Memory B cell (primary cell): Measurements from ENCODE around the gene TBC1D8.

ENCODE experiments used
- ATAC-seq: fragments of 150-1000 bp; cut with Tn5 transposase; 2 replicates; pipeline ENCODE4 v1.10.0; 2021; ENCODE audit warnings: low read depth, mild to moderate bottlenecking, moderate library complexity
- DNase-seq, 2 donors: peaks; one replicate each; pipeline ENCODE4 v3.0.0; 2022; ENCODE audit warnings: low spot score in 2 of 2
- H3K27ac Mint-ChIP-seq: one replicate; pipeline ENCODE4 v1.8.0; 2022; ENCODE audit warnings: mild to moderate bottlenecking, moderate library complexity, mixed read lengths
- H3K27me3 Mint-ChIP-seq: one replicate; pipeline ENCODE4 v1.8.0; 2022; ENCODE audit warnings: mixed read lengths
- H3K36me3 Mint-ChIP-seq: one replicate; pipeline ENCODE4 v1.8.0; 2022; ENCODE audit warnings: mild to moderate bottlenecking, mixed read lengths
- H3K4me1 Mint-ChIP-seq: one replicate; pipeline ENCODE4 v1.8.0; 2022; ENCODE audit warnings: mixed read lengths
- H3K4me3 Mint-ChIP-seq: one replicate; pipeline ENCODE4 v1.8.0; 2022; ENCODE audit warnings: mild to moderate bottlenecking, moderate library complexity, mixed read lengths
- H3K9me3 Mint-ChIP-seq: one replicate; pipeline ENCODE4 v1.8.0; 2022; ENCODE audit warnings: mixed read lengths

The TBC1D8 gene

DNA sequence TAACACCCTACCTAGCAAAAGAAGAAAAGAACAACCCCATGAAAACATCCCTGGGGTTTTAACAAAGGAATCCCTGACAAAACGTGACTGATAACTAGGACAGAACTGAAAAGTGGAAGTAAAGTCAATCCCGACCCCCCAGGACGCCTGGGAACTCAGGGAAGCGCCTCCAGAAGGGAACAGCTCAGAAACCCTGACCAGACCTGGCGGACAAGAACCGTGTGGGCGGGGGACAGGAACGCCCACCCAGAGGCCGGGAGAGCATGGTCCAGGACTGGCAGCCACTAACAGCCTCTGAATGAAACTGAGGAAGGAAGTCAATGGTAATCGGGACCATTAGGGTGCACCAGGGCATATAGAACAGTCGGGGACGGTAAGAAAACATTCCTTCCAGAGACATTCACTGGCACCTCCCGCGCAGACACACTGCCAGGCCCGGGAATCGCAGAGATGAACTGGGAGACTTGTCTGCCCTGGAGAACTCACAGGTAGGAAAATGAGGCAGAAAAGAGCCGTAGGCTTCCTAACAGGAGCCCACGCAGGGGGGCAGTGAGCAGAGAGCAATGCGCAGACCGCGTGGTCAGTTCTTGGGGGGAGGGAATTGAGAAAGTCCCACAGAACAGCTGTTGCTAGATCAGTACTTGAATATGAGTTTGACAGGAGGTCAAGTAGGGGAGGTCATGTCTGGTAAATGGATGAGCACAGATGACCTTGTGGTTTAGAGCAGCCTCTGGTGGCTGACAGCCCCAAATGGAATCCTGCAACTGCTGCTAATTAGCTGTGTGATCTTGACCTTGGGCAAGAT lies 1.3 kb upstream of the TBC1D8 start:
- Mint-ChIP-seq H3K27me3 (peaks cover 2% of the 10 kb centered on the region), H3K4me1 (peaks cover 17% of the 10 kb centered on the region), H3K27ac (no peak overlapping the region), H3K9me3 (no peaks in the 10 kb centered on the region), H3K4me3 (peak overlapping the region; percentile 88), H3K36me3 (no peaks in the 10 kb centered on the region)
- DNase-seq = peak; percentile 16 to 17
- ATAC-seq = peak; percentile 58

DNA sequence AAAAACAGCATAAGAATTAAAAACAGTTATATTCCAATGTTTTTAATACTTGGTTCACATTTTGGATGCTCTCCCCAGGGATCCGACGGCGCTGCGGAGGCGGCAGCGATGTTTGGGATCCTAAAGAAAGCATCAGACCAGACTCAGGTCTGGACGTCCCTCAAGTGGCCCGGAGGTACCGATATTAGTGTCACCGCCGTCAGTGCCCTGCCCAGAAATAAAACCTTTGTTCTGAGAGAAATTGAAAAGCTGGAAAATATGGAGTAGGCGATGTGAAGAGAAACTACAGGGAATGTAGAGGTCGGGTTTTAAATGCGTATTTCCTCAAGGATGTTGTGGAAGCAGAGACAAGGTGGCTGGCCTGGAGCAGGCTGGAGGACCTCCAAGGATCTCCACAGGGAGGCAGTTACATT lies 683 bp upstream of the TBC1D8 start:
- Mint-ChIP-seq H3K36me3 (no peaks in the 10 kb centered on the region), H3K4me1 (peaks cover 17% of the 10 kb centered on the region), H3K27me3 (peaks cover 2% of the 10 kb centered on the region), H3K9me3 (no peaks in the 10 kb centered on the region), H3K4me3 (peak overlapping the region; percentile 88), H3K27ac (no peak overlapping the region)
- ATAC-seq = no peak
- DNase-seq = no peak

DNA sequence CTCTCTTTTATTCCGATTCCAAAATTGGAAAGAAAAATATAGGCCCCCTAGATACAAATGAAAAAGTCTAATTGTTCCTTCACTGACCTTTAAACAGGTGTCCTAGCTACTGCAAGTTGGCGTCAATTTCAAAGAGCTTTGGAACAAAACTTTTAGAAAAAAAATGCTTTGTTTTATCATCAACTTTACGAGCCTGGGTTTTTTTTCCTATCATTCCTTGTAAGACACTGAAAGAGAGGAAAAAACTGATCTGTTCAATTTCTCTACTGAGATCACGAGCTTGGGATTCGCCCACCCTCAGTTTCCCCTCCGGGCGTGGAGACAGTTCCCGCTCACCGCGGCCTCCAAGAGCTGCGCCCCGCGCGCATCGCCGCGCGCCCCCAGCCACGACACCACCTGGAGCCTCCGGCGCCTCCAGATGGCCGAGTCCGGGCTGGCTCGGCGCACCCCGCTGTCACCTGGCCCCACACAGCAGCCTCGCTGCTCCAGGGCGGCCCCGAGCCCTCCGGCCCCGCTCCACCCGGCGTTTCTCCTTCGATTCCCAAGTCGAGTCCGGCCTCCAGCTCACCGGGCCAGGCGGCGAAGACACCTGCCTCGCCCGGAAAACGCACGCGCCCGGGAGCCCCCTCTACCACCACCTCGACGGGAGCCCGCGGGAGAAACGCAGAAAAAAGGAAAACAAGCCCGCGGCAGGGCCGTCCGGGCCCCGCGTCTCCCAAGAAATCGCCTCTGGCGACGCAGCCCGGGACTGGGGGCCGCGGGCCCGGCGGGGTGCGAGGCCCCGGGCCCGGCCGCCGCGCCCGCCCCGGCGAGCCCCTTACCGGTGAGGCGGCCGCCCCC lies 656 bp downstream of the TBC1D8 start:
- Mint-ChIP-seq H3K36me3 (no peaks in the 10 kb centered on the region), H3K9me3 (no peaks in the 10 kb centered on the region), H3K4me3 (peak overlapping the region; percentile 81), H3K4me1 (peaks cover 17% of the 10 kb centered on the region), H3K27ac (no peak overlapping the region), H3K27me3 (peaks cover 2% of the 10 kb centered on the region)
- ATAC-seq (peak; percentile 43), DNase-seq (peak; percentile 7 to 25)

DNA sequence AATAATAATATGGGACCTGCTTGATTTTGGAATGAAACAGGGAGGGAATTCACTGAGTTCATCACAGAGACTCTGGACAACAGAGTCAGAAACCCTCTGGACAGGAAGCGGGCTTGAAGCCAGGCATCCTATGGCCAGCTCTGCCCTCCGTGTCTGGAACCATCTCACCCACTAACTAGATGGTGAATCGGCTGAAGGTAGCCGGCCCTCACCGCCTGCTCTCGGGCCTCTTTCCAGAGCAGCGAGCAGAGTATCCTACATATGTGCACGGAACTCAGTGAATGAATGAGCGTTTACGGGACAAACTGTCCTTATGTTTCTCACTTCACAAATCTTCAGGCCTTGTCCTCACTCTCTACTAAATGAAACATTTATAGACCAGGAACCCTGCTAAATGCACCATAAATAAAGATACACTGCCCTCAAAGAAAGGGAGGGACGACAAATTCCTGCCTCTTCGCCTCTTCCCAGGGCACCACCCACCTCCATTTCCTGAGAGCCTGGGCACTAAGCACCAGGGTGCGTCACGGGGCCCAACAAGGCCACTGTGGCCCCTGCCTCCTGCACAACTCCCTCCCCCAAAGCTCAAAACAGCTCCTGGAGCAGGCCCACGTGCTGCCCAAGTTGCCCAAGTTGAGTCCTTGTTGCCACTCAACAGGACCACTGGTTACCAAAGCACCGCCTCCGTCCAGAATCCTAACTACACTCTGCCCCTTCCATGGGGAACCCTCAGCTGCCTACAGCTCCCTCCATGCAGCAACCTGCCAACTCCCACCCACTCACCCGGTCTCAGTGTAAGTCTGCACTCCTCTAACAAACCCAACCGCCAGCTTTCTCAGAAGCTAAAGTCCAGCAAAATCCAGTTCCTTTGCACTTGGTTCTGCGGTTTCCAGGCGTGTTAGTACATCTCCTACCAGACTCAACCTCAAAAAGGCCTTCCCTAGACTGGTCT lies 1.7 kb downstream of the TBC1D8 start:
- Mint-ChIP-seq H3K4me1 (peaks cover 17% of the 10 kb centered on the region), H3K36me3 (no peaks in the 10 kb centered on the region), H3K27me3 (peaks cover 4% of the 10 kb centered on the region), H3K4me3 (peak overlapping the region; percentile 11), H3K27ac (no peak overlapping the region), H3K9me3 (no peaks in the 10 kb centered on the region)
- ATAC-seq = no peak
- DNase-seq = no peak

- DNase-seq (no peak), ATAC-seq (no peak)
- peaks cover 17% of the 10 kb centered on the region for H3K4me1 Mint-ChIP-seq
- H3K27ac Mint-ChIP-seq = no peak overlapping the region
- H3K27me3 Mint-ChIP-seq = peaks cover 8% of the 10 kb centered on the region
- no peaks in the 10 kb centered on the region for H3K9me3 Mint-ChIP-seq
- H3K4me3 Mint-ChIP-seq = no peak overlapping the region
- H3K36me3 Mint-ChIP-seq = no peaks in the 10 kb centered on the region
Observed at GRCh38 chr2:101148777-101149176, 2.4 kb downstream of the TBC1D8 start.

GRCh38 chr2:101147971-101148370 lies 3.2 kb downstream of the TBC1D8 start:
- no peaks in the 10 kb centered on the region for H3K9me3 Mint-ChIP-seq
- no peaks in the 10 kb centered on the region for H3K36me3 Mint-ChIP-seq
- peaks cover 17% of the 10 kb centered on the region for H3K4me1 Mint-ChIP-seq
- no peak overlapping the region for H3K4me3 Mint-ChIP-seq
- H3K27ac Mint-ChIP-seq = no peak overlapping the region
- H3K27me3 Mint-ChIP-seq = peaks cover 8% of the 10 kb centered on the region
- no peak for DNase-seq
- ATAC-seq = no peak

GRCh38 chr2:101147062-101147461 lies 4.1 kb downstream of the TBC1D8 start:
- H3K4me1 Mint-ChIP-seq = peaks cover 9% of the 10 kb centered on the region
- DNase-seq (no peak), ATAC-seq (no peak)
- H3K36me3 Mint-ChIP-seq = no peaks in the 10 kb centered on the region
- no peak overlapping the region for H3K27ac Mint-ChIP-seq
- H3K27me3 Mint-ChIP-seq = peaks cover 8% of the 10 kb centered on the region
- H3K9me3 Mint-ChIP-seq = no peaks in the 10 kb centered on the region
- H3K4me3 Mint-ChIP-seq = no peak overlapping the region

DNA sequence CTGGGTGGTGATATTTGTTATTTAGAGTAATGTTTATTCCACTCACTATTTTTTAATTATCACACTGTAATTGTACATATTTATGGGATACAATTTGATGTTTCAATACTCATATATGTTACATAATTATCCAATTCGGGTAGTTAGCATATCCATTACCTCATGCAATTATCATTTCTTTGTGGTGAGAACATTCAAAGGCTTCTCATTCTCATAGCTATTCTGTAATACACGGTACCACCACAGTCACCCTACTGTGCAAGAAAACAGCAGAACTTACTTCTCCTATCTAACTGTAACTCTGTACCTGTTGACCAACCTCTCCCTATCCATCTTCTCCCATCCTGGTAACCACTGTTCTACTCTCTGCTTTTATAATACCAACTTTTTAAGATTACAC lies 4.6 kb downstream of the TBC1D8 start:
- Mint-ChIP-seq H3K4me1 (peaks cover 6% of the 10 kb centered on the region), H3K9me3 (no peaks in the 10 kb centered on the region), H3K36me3 (no peaks in the 10 kb centered on the region), H3K27me3 (peaks cover 8% of the 10 kb centered on the region), H3K27ac (no peak overlapping the region), H3K4me3 (no peak overlapping the region)
- ATAC-seq (no peak), DNase-seq (no peak)

- H3K27ac Mint-ChIP-seq = no peak overlapping the region
- H3K27me3 Mint-ChIP-seq = peaks cover 12% of the 10 kb centered on the region
- H3K4me1 Mint-ChIP-seq = peaks cover 6% of the 10 kb centered on the region
- H3K36me3 Mint-ChIP-seq = no peaks in the 10 kb centered on the region
- no peak for DNase-seq
- no peak for ATAC-seq
- H3K9me3 Mint-ChIP-seq = no peaks in the 10 kb centered on the region
- no peak overlapping the region for H3K4me3 Mint-ChIP-seq
Observed at GRCh38 chr2:101145406-101145805, 5.8 kb downstream of the TBC1D8 start.

- peaks cover 3% of the 10 kb centered on the region for H3K9me3 Mint-ChIP-seq
- no peak overlapping the region for H3K4me3 Mint-ChIP-seq
- no peak overlapping the region for H3K27ac Mint-ChIP-seq
- H3K4me1 Mint-ChIP-seq = no peaks in the 10 kb centered on the region
- peaks cover 16% of the 10 kb centered on the region for H3K27me3 Mint-ChIP-seq
- DNase-seq (no peak), ATAC-seq (no peak)
- H3K36me3 Mint-ChIP-seq = peaks cover 2% of the 10 kb centered on the region
Observed at GRCh38 chr2:101142163-101142562, 9.0 kb downstream of the TBC1D8 start.

DNA sequence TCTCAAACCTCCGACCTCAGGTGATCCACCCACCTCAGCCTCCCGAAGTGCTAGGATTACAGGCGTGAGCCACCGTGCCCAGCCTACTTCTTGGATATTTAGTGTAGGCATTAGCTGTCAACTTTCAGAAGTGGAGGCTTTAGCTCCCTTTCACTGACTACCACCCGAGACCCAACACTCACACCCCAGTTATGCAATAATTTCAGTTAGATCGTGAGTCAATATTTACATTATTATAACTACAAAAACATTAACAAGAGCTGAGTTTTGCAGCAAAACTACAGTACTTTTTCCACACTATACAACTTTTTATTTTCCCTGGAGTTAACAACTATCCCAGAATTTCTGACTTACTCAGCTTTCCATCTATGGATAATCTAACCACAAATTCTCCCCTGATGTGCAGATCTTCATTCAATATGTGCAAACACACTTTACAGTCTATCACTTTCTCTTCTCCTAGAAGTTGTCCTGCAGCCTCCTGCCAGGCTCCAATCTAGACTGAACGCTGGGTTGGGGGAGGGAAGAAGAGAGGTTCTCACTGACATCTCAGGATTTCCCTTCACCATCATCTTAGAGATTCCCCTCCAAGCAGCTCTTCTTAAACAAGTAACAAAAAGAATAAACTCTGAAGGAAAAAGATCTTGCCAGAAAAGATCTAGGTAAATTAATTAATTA lies 10.1 kb downstream of the TBC1D8 start:
- DNase-seq (no peak), ATAC-seq (no peak)
- H3K4me1 Mint-ChIP-seq = no peaks in the 10 kb centered on the region
- H3K27ac Mint-ChIP-seq = no peak overlapping the region
- H3K27me3 Mint-ChIP-seq = peaks cover 16% of the 10 kb centered on the region
- peaks cover 3% of the 10 kb centered on the region for H3K9me3 Mint-ChIP-seq
- H3K4me3 Mint-ChIP-seq = no peak overlapping the region
- H3K36me3 Mint-ChIP-seq = peaks cover 2% of the 10 kb centered on the region

- Mint-ChIP-seq H3K4me1 (no peaks in the 10 kb centered on the region), H3K9me3 (peaks cover 3% of the 10 kb centered on the region), H3K27ac (no peak overlapping the region), H3K4me3 (no peak overlapping the region), H3K36me3 (peaks cover 2% of the 10 kb centered on the region), H3K27me3 (peaks cover 16% of the 10 kb centered on the region)
- DNase-seq (no peak), ATAC-seq (no peak)
Observed at GRCh38 chr2:101140237-101140636, 10.9 kb downstream of the TBC1D8 start.

DNA sequence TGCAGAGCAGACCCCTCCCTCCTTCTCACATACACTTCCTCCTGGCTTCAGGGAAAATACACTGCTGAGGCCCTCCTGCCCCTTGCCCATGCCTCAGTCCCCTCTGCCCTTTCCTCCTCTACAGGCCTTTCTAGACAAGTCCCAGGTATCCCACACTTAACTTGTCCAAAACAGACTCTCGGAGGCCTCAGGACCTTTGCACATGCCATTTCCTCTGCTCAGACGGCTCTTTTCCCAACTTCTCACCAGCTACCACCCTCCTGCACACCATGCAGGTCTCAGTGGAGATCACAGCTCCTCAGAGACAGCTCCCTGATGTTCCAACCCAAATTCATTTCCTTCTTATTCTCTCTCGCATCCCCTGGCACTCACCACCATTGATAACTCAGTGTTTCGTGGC lies 11.7 kb downstream of the TBC1D8 start:
- Mint-ChIP-seq H3K4me3 (no peak overlapping the region), H3K9me3 (peaks cover 3% of the 10 kb centered on the region), H3K27ac (no peak overlapping the region), H3K27me3 (peaks cover 14% of the 10 kb centered on the region), H3K4me1 (no peaks in the 10 kb centered on the region), H3K36me3 (peaks cover 2% of the 10 kb centered on the region)
- ATAC-seq (no peak), DNase-seq (no peak)
